HG03354 (cell line): ENCODE data around the gene USP17L5.
"Not testable (repeated sequence)": the region's sequence is repeated elsewhere in the genome, so short reads cannot be mapped to it uniquely, and the experiment has no call there.

Experiments
- ATAC-seq: cut with Tn5 transposase; IDR thresholded peaks from one replicate; pipeline ENCODE4 v1.9.1; 2021; ENCODE audit warnings: mild to moderate bottlenecking; ENCODE audit not compliant: unreplicated experiment, poor library complexity, severe bottlenecking

USP17L5 gene

GRCh38 chr4:9339103-9339502, at the start of gene USP17L5:
USP17L5 (plus strand) TSS chr4:9339403; CDS start chr4:9339403, 0 bp downstream.
- not testable (repeated sequence) for ATAC-seq

- ATAC-seq = not testable (repeated sequence)
Measured at GRCh38 chr4:9324191-9324590, 15.0 kb upstream of the USP17L5 start.

- ATAC-seq = not testable (repeated sequence)
Measured at GRCh38 chr4:9324865-9325264, 14.3 kb upstream of the USP17L5 start, which contains the start of gene USP17L24. USP17L24 (plus strand) TSS chr4:9325165; CDS start chr4:9325165, 0 bp downstream.

GRCh38 chr4:9329611-9330010, 9.6 kb upstream of the USP17L5 start, which contains the start of gene USP17L25:
USP17L25 (plus strand) TSS chr4:9329911; CDS start chr4:9329911, 0 bp downstream.
- ATAC-seq = not testable (repeated sequence)

- not testable (repeated sequence) for ATAC-seq
Measured at GRCh38 chr4:9334358-9334757, 4.8 kb upstream of the USP17L5 start, which contains the start of gene USP17L26. USP17L26 (plus strand) TSS chr4:9334658; CDS start chr4:9334658, 0 bp downstream.

- ATAC-seq = not testable (repeated sequence)
Measured at GRCh38 chr4:9343848-9344247, 4.6 kb downstream of the USP17L5 start, which contains the start of gene USP17L27. USP17L27 (plus strand) TSS chr4:9344148; CDS start chr4:9344148, 0 bp downstream.

GRCh38 chr4:9348593-9348992, 9.4 kb downstream of the USP17L5 start, which contains the start of gene USP17L28:
USP17L28 (plus strand) TSS chr4:9348893; CDS start chr4:9348893, 0 bp downstream.
- ATAC-seq = not testable (repeated sequence)

- not testable (repeated sequence) for ATAC-seq
Measured at GRCh38 chr4:9350866-9351265, 11.7 kb downstream of the USP17L5 start.

- not testable (repeated sequence) for ATAC-seq
Measured at GRCh38 chr4:9353338-9353737, 14.1 kb downstream of the USP17L5 start, which contains the start of gene USP17L29. USP17L29 (plus strand) TSS chr4:9353638; CDS start chr4:9353638, 0 bp downstream.

GRCh38 chr4:9362829-9363228, 23.6 kb downstream of the USP17L5 start, which contains the start of gene USP17L30:
USP17L30 (plus strand) TSS chr4:9363129; CDS start chr4:9363129, 0 bp downstream.
- ATAC-seq = not testable (repeated sequence)

GRCh38 chr4:9379881-9380280, 40.7 kb downstream of the USP17L5 start:
- not testable (repeated sequence) for ATAC-seq

- ATAC-seq = peak; percentile 45
Measured at GRCh38 chr4:9381012-9381534, 41.9 kb downstream of the USP17L5 start.

GRCh38 chr4:9384126-9384525, 44.9 kb downstream of the USP17L5 start:
- no peak for ATAC-seq

- not testable (repeated sequence) for ATAC-seq
Measured at GRCh38 chr4:9389001-9389400, 49.8 kb downstream of the USP17L5 start.
